GM21367 (cell line): Measurements from ENCODE around the gene ADAMTSL5.
"Not testable (repeated sequence)": the region's sequence is repeated elsewhere in the genome, so short reads cannot be mapped to it uniquely, and the experiment has no call there.

Source experiments
- ATAC-seq: cut with Tn5 transposase; IDR thresholded peaks from one replicate; pipeline ENCODE4 v1.9.1; 2021; ENCODE audit not compliant: unreplicated experiment

Gene ADAMTSL5

GRCh38 chr19:1512671-1513498, at the start of gene ADAMTSL5:
ADAMTSL5 (minus strand) TSS chr19:1513019; CDS start chr19:1510943, 2,076 bp downstream.
- ATAC-seq = no peak

GRCh38 chr19:1561236-1561842, 48.5 kb upstream of the ADAMTSL5 start:
- ATAC-seq = no peak

- ATAC-seq = no peak
These were observed 47.6 kb upstream of the ADAMTSL5 start for GRCh38 chr19:1560286-1560882.

- ATAC-seq = no peak
These were observed 45.7 kb upstream of the ADAMTSL5 start for GRCh38 chr19:1558552-1558951.

- no peak for ATAC-seq
These were observed 43.7 kb upstream of the ADAMTSL5 start for GRCh38 chr19:1556390-1557070.

- no peak for ATAC-seq
These were observed 42.9 kb upstream of the ADAMTSL5 start for GRCh38 chr19:1555487-1556389.

- ATAC-seq = no peak
These were observed 42.1 kb upstream of the ADAMTSL5 start for GRCh38 chr19:1554968-1555367.

- ATAC-seq = no peak
These were observed 40.6 kb upstream of the ADAMTSL5 start for GRCh38 chr19:1553415-1553814.

- ATAC-seq = no peak
These were observed 38.5 kb upstream of the ADAMTSL5 start for GRCh38 chr19:1551068-1552040.

GRCh38 chr19:1549332-1549945, 36.6 kb upstream of the ADAMTSL5 start:
- no peak for ATAC-seq

- ATAC-seq = no peak
These were observed 27.6 kb upstream of the ADAMTSL5 start for GRCh38 chr19:1540365-1540925.

- not testable (repeated sequence) for ATAC-seq
These were observed 26.9 kb upstream of the ADAMTSL5 start for GRCh38 chr19:1539749-1540148.

- ATAC-seq = no peak
These were observed 26.2 kb upstream of the ADAMTSL5 start for GRCh38 chr19:1538978-1539377.

GRCh38 chr19:1535699-1536098, 22.9 kb upstream of the ADAMTSL5 start:
- not testable (repeated sequence) for ATAC-seq

GRCh38 chr19:1534972-1535371, 22.2 kb upstream of the ADAMTSL5 start:
- no peak for ATAC-seq

- no peak for ATAC-seq
These were observed 20.8 kb upstream of the ADAMTSL5 start for GRCh38 chr19:1533510-1534150.

GRCh38 chr19:1532003-1532402, 19.2 kb upstream of the ADAMTSL5 start:
- no peak for ATAC-seq

- no peak for ATAC-seq
These were observed 18.8 kb upstream of the ADAMTSL5 start for GRCh38 chr19:1531587-1531986.
